GM18498 (cell line): Measurements from ENCODE around the gene SCYL1.
"Not testable (repeated sequence)": the region's sequence is repeated elsewhere in the genome, so short reads cannot be mapped to it uniquely, and the experiment has no call there.

Source experiments
- ATAC-seq: cut with Tn5 transposase; IDR thresholded peaks from one replicate; pipeline ENCODE4 v1.9.1; 2021; ENCODE audit warnings: mild to moderate bottlenecking, moderate library complexity; ENCODE audit not compliant: unreplicated experiment

Gene SCYL1

GRCh38 chr11:65564879-65565559, 40.1 kb downstream of the SCYL1 start:
- ATAC-seq = not testable (repeated sequence)

- no peak for ATAC-seq
Observed at GRCh38 chr11:65565624-65566453, 41.0 kb downstream of the SCYL1 start.

- ATAC-seq = peak; percentile 3
Observed at GRCh38 chr11:65569164-65569972, 44.5 kb downstream of the SCYL1 start.

- peak; percentile 65 for ATAC-seq
Observed at GRCh38 chr11:65569973-65570918, 45.4 kb downstream of the SCYL1 start, which contains the start of gene ZNRD2. Gene ZNRD2 (plus strand): TSS chr11:65570477. CDS start chr11:65570492, 15 bp downstream.

GRCh38 chr11:65571420-65571819, 46.5 kb downstream of the SCYL1 start:
- no peak for ATAC-seq

GRCh38 chr11:65571940-65572339, 47.1 kb downstream of the SCYL1 start:
- ATAC-seq = no peak

GRCh38 chr11:65572356-65573051, 47.6 kb downstream of the SCYL1 start, which contains the start of gene FAM89B:
Gene FAM89B (plus strand): TSS chr11:65572538. CDS start chr11:65572670, 132 bp downstream.
- no peak for ATAC-seq

GRCh38 chr11:65573391-65574079, 48.7 kb downstream of the SCYL1 start:
- no peak for ATAC-seq

- ATAC-seq = peak; percentile 33
Observed at GRCh38 chr11:65574109-65574810, 49.4 kb downstream of the SCYL1 start.

- no peak for ATAC-seq
Observed at GRCh38 chr11:65574811-65575567, 50.1 kb downstream of the SCYL1 start.

GRCh38 chr11:65575568-65576231, 50.8 kb downstream of the SCYL1 start, which contains the start of gene EHBP1L1:
Gene EHBP1L1 (plus strand): TSS chr11:65576053. CDS start chr11:65576303, 250 bp downstream.
- ATAC-seq = no peak

GRCh38 chr11:65576232-65576866, 51.5 kb downstream of the SCYL1 start:
- no peak for ATAC-seq

- no peak for ATAC-seq
Observed at GRCh38 chr11:65576867-65577755, 52.2 kb downstream of the SCYL1 start.

- ATAC-seq = no peak
Observed at GRCh38 chr11:65577756-65578109, 52.9 kb downstream of the SCYL1 start.

- no peak for ATAC-seq
Observed at GRCh38 chr11:65578134-65578533, 53.3 kb downstream of the SCYL1 start.
